OCI-LY1 (cell line): ENCODE measurements around the gene FTO.

Experiments
- H2AFZ ChIP-seq: fragments of 200-600 bp; sonication (generic), shearing (Covaris generic); 2 replicates; pipeline ENCODE4 v1.6.0; 2014; ENCODE audit warnings: antibody characterized with exemption, mild to moderate bottlenecking, low read length
- H3F3A ChIP-seq: fragments of 200-600 bp; sonication (generic), shearing (Covaris generic); 2 replicates; pipeline ENCODE4 v1.6.0; 2014; ENCODE audit warnings: mild to moderate bottlenecking, antibody characterized with exemption, low read length, moderate library complexity; ENCODE audit not compliant: insufficient read depth
- H3K27ac ChIP-seq: fragments of 200-600 bp; sonication (generic); 2 replicates; pipeline ENCODE4 v1.5.1; 2014; ENCODE audit warnings: low read length, mixed run types, mild to moderate bottlenecking, low read depth; ENCODE audit not compliant: poor library complexity, severe bottlenecking
- H3K27me3 ChIP-seq: fragments of 200-600 bp; sonication (generic); 2 replicates; pipeline ENCODE4 v1.6.0; 2014; ENCODE audit warnings: antibody characterized with exemption, mild to moderate bottlenecking, low read length, moderate library complexity; ENCODE audit not compliant: insufficient read depth
- H3K36me3 ChIP-seq: fragments of 200-600 bp; sonication (generic); 2 replicates; pipeline ENCODE4 v1.6.1; 2014; ENCODE audit warnings: mild to moderate bottlenecking, antibody characterized with exemption, low read length, moderate library complexity, mixed read lengths; ENCODE audit not compliant: insufficient read depth
- H3K4me1 ChIP-seq: fragments of 200-600 bp; sonication (generic); 2 replicates; pipeline ENCODE4 v1.5.1; 2014; ENCODE audit warnings: mild to moderate bottlenecking, low read length, moderate library complexity; ENCODE audit not compliant: insufficient read depth, severe bottlenecking
- H3K4me2 ChIP-seq: fragments of 200-600 bp; sonication (generic), shearing (Covaris generic); 2 replicates; pipeline ENCODE4 v1.6.1; 2014; ENCODE audit warnings: low read length
- H3K4me3 ChIP-seq: fragments of 200-600 bp; sonication (generic); 2 replicates; pipeline ENCODE4 v1.5.1; 2014; ENCODE audit warnings: low read length, low read depth, mild to moderate bottlenecking, mixed read lengths; ENCODE audit not compliant: poor library complexity, severe bottlenecking
- H3K79me2 ChIP-seq: fragments of 200-600 bp; shearing (Covaris generic); 2 replicates; pipeline ENCODE4 v1.6.1; 2016; ENCODE audit warnings: mixed run types, low read length, mixed read lengths; ENCODE audit not compliant: insufficient read depth
- H3K9ac ChIP-seq: fragments of 200-600 bp; sonication (generic), shearing (Covaris generic); 2 replicates; pipeline ENCODE4 v1.6.1; 2014; ENCODE audit warnings: mild to moderate bottlenecking, low read length, mixed read lengths
- H3K9me2 ChIP-seq: fragments of 200-600 bp; sonication (generic), shearing (Covaris generic); 2 replicates; pipeline ENCODE4 v1.6.1; 2014; ENCODE audit warnings: low read depth, mild to moderate bottlenecking, low read length, mixed read lengths
- H3K9me3 ChIP-seq: fragments of 200-600 bp; shearing (Covaris generic); 2 replicates; pipeline ENCODE4 v1.6.1; 2014; ENCODE audit warnings: low read length, mixed read lengths
- H4K20me1 ChIP-seq: fragments of 200-600 bp; sonication (generic), shearing (Covaris generic); 2 replicates; pipeline ENCODE4 v1.6.0; 2016; ENCODE audit warnings: mild to moderate bottlenecking, low read length; ENCODE audit not compliant: insufficient read depth
- CTCF ChIP-seq: fragments of 200-600 bp; sonication (generic), shearing (Covaris generic); IDR thresholded peaks from 2 replicates; pipeline ENCODE4 v1.5.1; 2017; ENCODE audit warnings: mild to moderate bottlenecking, antibody characterized with exemption, low read length, moderate library complexity, mixed read lengths
- EZH2 ChIP-seq: fragments of 200-600 bp; sonication (generic), shearing (Covaris generic); IDR thresholded peaks from 2 replicates; pipeline ENCODE4 v1.8.0; 2017; ENCODE audit warnings: borderline replicate concordance, mixed run types, mild to moderate bottlenecking, antibody characterized with exemption, low read length, moderate library complexity, mixed read lengths

FTO gene

GRCh38 chr16:53925526-53925925 is 221.6 kb downstream of the FTO start:
- Histone ChIP-seq H3K9me2 (no peaks in the 10 kb centered on the region), H3K9me3 (no peaks in the 10 kb centered on the region), H2AFZ (no peak overlapping the region), H3K4me1 (no peaks in the 10 kb centered on the region), H3K27ac (no peak overlapping the region), H3K4me3 (no peak overlapping the region), H3F3A (no peaks in the 10 kb centered on the region), H4K20me1 (no peaks in the 10 kb centered on the region), H3K36me3 (no peaks in the 10 kb centered on the region), H3K9ac (no peak overlapping the region), H3K27me3 (no peaks in the 10 kb centered on the region), H3K4me2 (no peak overlapping the region), H3K79me2 (no peaks in the 10 kb centered on the region)
- TF ChIP-seq EZH2 (no peak), CTCF (no peak)

DNA sequence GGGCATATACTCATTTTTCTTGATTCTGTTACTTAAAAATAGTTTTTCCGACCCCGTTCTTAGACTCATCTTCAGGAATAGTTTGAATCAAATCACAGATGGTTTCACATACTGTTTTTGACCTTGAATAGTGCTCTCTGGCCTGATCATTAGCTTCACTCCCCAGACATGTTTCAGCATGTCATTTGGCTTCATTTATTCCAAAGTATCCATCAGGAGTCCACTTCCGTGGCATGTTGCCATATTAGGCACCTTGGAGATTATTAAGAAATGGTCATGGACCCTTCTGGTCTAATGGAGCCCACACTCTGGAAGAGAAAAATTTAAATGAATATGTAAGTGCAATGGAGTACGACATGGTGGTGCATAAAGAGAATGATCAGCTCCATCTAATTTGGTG is 222.3 kb downstream of the FTO start:
- Histone ChIP-seq H3K27ac (no peak overlapping the region), H3K9me3 (no peaks in the 10 kb centered on the region), H3K27me3 (no peaks in the 10 kb centered on the region), H3K4me1 (no peaks in the 10 kb centered on the region), H3F3A (no peaks in the 10 kb centered on the region), H3K9ac (no peak overlapping the region), H2AFZ (no peak overlapping the region), H3K79me2 (no peaks in the 10 kb centered on the region), H4K20me1 (no peaks in the 10 kb centered on the region), H3K4me2 (no peak overlapping the region), H3K9me2 (no peaks in the 10 kb centered on the region), H3K4me3 (no peak overlapping the region), H3K36me3 (no peaks in the 10 kb centered on the region)
- TF ChIP-seq EZH2: no peak
- no peak for TF ChIP-seq CTCF

DNA sequence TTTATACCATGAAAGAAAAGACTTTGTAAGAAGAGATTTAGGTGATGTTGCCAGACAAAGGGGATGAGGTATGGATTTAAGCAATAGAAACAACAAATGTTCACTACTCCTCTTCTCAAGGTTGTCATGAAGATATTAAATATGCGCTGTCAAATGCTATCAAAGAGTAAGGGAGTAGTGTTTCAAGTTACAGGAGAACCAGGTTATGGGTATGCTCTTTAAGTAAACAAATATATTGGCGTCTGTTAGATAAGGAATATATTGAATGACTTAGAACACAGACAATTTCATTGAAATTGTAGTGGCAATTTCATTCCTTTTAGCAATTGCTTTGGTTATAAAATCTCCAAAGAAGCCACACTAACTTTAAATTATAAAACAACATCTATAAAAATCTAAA is 229.0 kb downstream of the FTO start:
- H3F3A ChIP-seq: no peaks in the 10 kb centered on the region
- H3K4me1 ChIP-seq: no peaks in the 10 kb centered on the region
- H3K27ac ChIP-seq: no peak overlapping the region
- TF ChIP-seq CTCF (no peak), EZH2 (no peak)
- no peak overlapping the region for H3K4me2 ChIP-seq
- no peaks in the 10 kb centered on the region for H4K20me1 ChIP-seq
- no peak overlapping the region for H2AFZ ChIP-seq
- no peaks in the 10 kb centered on the region for H3K9me2 ChIP-seq
- H3K27me3 ChIP-seq: no peaks in the 10 kb centered on the region
- no peak overlapping the region for H3K4me3 ChIP-seq
- no peaks in the 10 kb centered on the region for H3K79me2 ChIP-seq
- no peak overlapping the region for H3K9ac ChIP-seq
- H3K36me3 ChIP-seq: peaks cover 7% of the 10 kb centered on the region
- no peaks in the 10 kb centered on the region for H3K9me3 ChIP-seq
